ENCODE data around the gene MYCBP2.

DNA sequence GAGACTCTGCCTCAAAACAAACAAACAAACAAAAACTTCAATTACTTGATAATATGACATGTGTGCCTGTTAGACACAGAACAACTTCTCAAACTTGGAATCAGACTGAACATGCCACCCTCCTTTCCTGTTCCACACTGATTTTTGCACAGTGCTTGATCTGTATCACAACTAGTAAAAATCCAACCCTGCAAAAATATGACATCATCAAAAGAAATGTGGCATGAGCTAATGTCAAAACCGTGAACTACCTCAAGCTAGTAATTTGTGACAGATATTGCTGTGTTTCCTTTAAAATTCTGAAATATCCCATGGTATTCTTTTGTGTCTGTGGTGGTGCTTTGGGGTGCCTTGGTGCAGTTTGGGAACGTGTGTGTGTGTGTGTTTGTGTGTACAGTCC, 8.2 kb downstream of the MYCBP2 start:
- TF ChIP-seq, protein P1, sequence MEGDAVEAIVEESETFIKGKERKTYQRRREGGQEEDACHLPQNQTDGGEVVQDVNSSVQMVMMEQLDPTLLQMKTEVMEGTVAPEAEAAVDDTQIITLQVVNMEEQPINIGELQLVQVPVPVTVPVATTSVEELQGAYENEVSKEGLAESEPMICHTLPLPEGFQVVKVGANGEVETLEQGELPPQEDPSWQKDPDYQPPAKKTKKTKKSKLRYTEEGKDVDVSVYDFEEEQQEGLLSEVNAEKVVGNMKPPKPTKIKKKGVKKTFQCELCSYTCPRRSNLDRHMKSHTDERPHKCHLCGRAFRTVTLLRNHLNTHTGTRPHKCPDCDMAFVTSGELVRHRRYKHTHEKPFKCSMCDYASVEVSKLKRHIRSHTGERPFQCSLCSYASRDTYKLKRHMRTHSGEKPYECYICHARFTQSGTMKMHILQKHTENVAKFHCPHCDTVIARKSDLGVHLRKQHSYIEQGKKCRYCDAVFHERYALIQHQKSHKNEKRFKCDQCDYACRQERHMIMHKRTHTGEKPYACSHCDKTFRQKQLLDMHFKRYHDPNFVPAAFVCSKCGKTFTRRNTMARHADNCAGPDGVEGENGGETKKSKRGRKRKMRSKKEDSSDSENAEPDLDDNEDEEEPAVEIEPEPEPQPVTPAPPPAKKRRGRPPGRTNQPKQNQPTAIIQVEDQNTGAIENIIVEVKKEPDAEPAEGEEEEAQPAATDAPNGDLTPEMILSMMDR (conservative IDR thresholded peaks at IDR 0.05; ENCODE audit: low read depth, low read length): no peak
- no peak for TF ChIP-seq EZH2 (IDR thresholded peaks at IDR 0.05; ENCODE audit: low read length, unreplicated experiment)
